ENCODE data around the gene SCGB1C2.

SCGB1C2 gene

GRCh38 chr17:142876-143784, 5.8 kb downstream of the SCGB1C2 start:
- H3K4me3 ChIP-seq (ENCODE audit: low read depth, low read length) = no peak overlapping the region
- no peak for TF ChIP-seq CTCF (IDR thresholded peaks at IDR 0.05; ENCODE audit: control insufficient read depth, extremely low read depth, insufficient read depth)
- DNase-seq (ENCODE audit: low read depth) = no peak

GRCh38 chr17:143785-144281, 6.5 kb downstream of the SCGB1C2 start:
- H3K4me3 ChIP-seq (ENCODE audit: low read depth, low read length) = no peak overlapping the region
- TF ChIP-seq CTCF (IDR thresholded peaks at IDR 0.05; ENCODE audit: control insufficient read depth, extremely low read depth, insufficient read depth) = peak; percentile 85
- DNase-seq (ENCODE audit: low read depth) = no peak

GRCh38 chr17:144936-145670, 7.7 kb downstream of the SCGB1C2 start:
- no peak for DNase-seq (ENCODE audit: low read depth)
- H3K4me3 ChIP-seq (ENCODE audit: low read depth, low read length) = no peak overlapping the region
- no peak for TF ChIP-seq CTCF (IDR thresholded peaks at IDR 0.05; ENCODE audit: control insufficient read depth, extremely low read depth, insufficient read depth)

GRCh38 chr17:145671-146541, 8.5 kb downstream of the SCGB1C2 start:
- no peak for DNase-seq (ENCODE audit: low read depth)
- no peak overlapping the region for H3K4me3 ChIP-seq (ENCODE audit: low read depth, low read length)
- TF ChIP-seq CTCF (IDR thresholded peaks at IDR 0.05; ENCODE audit: control insufficient read depth, extremely low read depth, insufficient read depth) = no peak

GRCh38 chr17:146546-146945, 9.2 kb downstream of the SCGB1C2 start:
- no peak for TF ChIP-seq CTCF (IDR thresholded peaks at IDR 0.05; ENCODE audit: control insufficient read depth, extremely low read depth, insufficient read depth)
- DNase-seq (ENCODE audit: low read depth) = no peak
- no peak overlapping the region for H3K4me3 ChIP-seq (ENCODE audit: low read depth, low read length)

GRCh38 chr17:146983-147761, 9.8 kb downstream of the SCGB1C2 start:
- TF ChIP-seq CTCF (IDR thresholded peaks at IDR 0.05; ENCODE audit: control insufficient read depth, extremely low read depth, insufficient read depth) = no peak
- H3K4me3 ChIP-seq (ENCODE audit: low read depth, low read length) = no peak overlapping the region
- DNase-seq (ENCODE audit: low read depth) = no peak

Data from LNCaP clone FGC (cell line).